ENCODE results near the gene ARRB1.

DNA sequence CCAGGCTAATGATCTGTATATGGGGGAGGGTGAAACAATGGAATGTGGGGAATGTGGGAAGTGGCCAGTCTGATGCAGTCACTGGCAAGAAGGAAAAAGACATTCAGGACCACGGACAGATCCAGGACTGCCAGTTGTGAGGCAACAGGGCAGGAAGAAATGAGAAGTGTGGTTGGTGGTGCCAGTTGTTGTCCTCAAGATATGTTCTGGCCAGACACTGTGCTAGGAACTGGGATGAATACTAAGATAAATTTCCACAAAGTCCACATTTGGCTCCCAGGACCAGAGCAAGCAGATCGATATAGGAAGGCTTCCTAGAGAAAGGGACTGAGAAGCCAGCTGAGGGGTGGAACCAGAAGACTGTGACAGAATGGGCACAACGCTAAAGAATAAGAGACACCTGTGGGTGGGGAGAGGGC, 117.7 kb downstream of the ARRB1 start:
- TF ChIP-seq, protein P1, sequence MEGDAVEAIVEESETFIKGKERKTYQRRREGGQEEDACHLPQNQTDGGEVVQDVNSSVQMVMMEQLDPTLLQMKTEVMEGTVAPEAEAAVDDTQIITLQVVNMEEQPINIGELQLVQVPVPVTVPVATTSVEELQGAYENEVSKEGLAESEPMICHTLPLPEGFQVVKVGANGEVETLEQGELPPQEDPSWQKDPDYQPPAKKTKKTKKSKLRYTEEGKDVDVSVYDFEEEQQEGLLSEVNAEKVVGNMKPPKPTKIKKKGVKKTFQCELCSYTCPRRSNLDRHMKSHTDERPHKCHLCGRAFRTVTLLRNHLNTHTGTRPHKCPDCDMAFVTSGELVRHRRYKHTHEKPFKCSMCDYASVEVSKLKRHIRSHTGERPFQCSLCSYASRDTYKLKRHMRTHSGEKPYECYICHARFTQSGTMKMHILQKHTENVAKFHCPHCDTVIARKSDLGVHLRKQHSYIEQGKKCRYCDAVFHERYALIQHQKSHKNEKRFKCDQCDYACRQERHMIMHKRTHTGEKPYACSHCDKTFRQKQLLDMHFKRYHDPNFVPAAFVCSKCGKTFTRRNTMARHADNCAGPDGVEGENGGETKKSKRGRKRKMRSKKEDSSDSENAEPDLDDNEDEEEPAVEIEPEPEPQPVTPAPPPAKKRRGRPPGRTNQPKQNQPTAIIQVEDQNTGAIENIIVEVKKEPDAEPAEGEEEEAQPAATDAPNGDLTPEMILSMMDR (IDR thresholded peaks at IDR 0.05): no peak
- TF ChIP-seq POLR2A (IDR thresholded peaks at IDR 0.05): no peak

All from thyroid gland (tissue), 4 donors.